Esophagus squamous epithelium (tissue), 4 donors: Measurements from ENCODE around the gene ITPK1.

Experiments
- POLR2A ChIP-seq, 4 donors: fragments of 450-650 bp; IDR thresholded peaks; one replicate each; pipeline ENCODE4 v1.6.1; 2017; ENCODE audit warnings: antibody characterized with exemption in 4 of 4, mild to moderate bottlenecking in 4 of 4, moderate library complexity in 3 of 4
- TF ChIP-seq, protein P1 (sequence below), 6 experiments: fragments of 450-650 bp in 4 of 6; fragments of 200-600 bp in 2 of 6; sonication (generic) in 2 of 6; IDR thresholded peaks; one replicate each; pipeline ENCODE4 v1.5.1; 2016 to 2019; ENCODE audit warnings: antibody characterized with exemption in 6 of 6, mild to moderate bottlenecking in 4 of 6, moderate library complexity in 4 of 6

GRCh38 chr14:92981726-92982125 lies 134.0 kb downstream of the ITPK1 start:
- no peak for TF ChIP-seq POLR2A (IDR thresholded peaks at IDR 0.05)
- TF ChIP-seq, protein P1, sequence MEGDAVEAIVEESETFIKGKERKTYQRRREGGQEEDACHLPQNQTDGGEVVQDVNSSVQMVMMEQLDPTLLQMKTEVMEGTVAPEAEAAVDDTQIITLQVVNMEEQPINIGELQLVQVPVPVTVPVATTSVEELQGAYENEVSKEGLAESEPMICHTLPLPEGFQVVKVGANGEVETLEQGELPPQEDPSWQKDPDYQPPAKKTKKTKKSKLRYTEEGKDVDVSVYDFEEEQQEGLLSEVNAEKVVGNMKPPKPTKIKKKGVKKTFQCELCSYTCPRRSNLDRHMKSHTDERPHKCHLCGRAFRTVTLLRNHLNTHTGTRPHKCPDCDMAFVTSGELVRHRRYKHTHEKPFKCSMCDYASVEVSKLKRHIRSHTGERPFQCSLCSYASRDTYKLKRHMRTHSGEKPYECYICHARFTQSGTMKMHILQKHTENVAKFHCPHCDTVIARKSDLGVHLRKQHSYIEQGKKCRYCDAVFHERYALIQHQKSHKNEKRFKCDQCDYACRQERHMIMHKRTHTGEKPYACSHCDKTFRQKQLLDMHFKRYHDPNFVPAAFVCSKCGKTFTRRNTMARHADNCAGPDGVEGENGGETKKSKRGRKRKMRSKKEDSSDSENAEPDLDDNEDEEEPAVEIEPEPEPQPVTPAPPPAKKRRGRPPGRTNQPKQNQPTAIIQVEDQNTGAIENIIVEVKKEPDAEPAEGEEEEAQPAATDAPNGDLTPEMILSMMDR (IDR thresholded peaks at IDR 0.05) = no peak
